ENCODE results near the gene ZDHHC22.

ZDHHC22 gene

GRCh38 chr14:77103951-77104350 lies 37.6 kb downstream of the ZDHHC22 start:
- DNase-seq (ENCODE audit: low spot score) = no peak

- no peak for DNase-seq (ENCODE audit: low spot score)
Observed at GRCh38 chr14:77103475-77103874, 38.1 kb downstream of the ZDHHC22 start.

- no peak for DNase-seq (ENCODE audit: low spot score)
Observed at GRCh38 chr14:77102154-77102553, 39.4 kb downstream of the ZDHHC22 start.

- DNase-seq (ENCODE audit: low spot score) = no peak
Observed at GRCh38 chr14:77100961-77101360, 40.6 kb downstream of the ZDHHC22 start.

- no peak for DNase-seq (ENCODE audit: low spot score)
Observed at GRCh38 chr14:77099425-77100167, 42.0 kb downstream of the ZDHHC22 start.

- peak; percentile 31 for DNase-seq (ENCODE audit: low spot score)
Observed at GRCh38 chr14:77098529-77099353, 42.9 kb downstream of the ZDHHC22 start.

GRCh38 chr14:77097700-77098528 lies 43.7 kb downstream of the ZDHHC22 start, which contains the start of gene CIPC:
CIPC (plus strand) TSS chr14:77098258; CDS start chr14:77105709, 7,451 bp downstream.
- peak; percentile 96 for DNase-seq (ENCODE audit: low spot score)

- no peak for DNase-seq (ENCODE audit: low spot score)
Observed at GRCh38 chr14:77097006-77097699, 44.4 kb downstream of the ZDHHC22 start.

- peak; percentile 64 for DNase-seq (ENCODE audit: low spot score)
Observed at GRCh38 chr14:77094672-77095284, 46.8 kb downstream of the ZDHHC22 start.

- DNase-seq (ENCODE audit: low spot score) = no peak
Observed at GRCh38 chr14:77092676-77093075, 48.9 kb downstream of the ZDHHC22 start.

- DNase-seq (ENCODE audit: low spot score) = no peak
Observed at GRCh38 chr14:77091518-77091917, 50.1 kb downstream of the ZDHHC22 start.

- DNase-seq (ENCODE audit: low spot score) = no peak
Observed at GRCh38 chr14:77088645-77089044, 52.9 kb downstream of the ZDHHC22 start.

GRCh38 chr14:77088219-77088618 lies 53.4 kb downstream of the ZDHHC22 start:
- DNase-seq (ENCODE audit: low spot score) = peak; percentile 77

- DNase-seq (ENCODE audit: low spot score) = no peak
Observed at GRCh38 chr14:77087631-77088030, 54.0 kb downstream of the ZDHHC22 start.

GRCh38 chr14:77086951-77087350 lies 54.6 kb downstream of the ZDHHC22 start:
- no peak for DNase-seq (ENCODE audit: low spot score)

- no peak for DNase-seq (ENCODE audit: low spot score)
Observed at GRCh38 chr14:77086017-77086727, 55.4 kb downstream of the ZDHHC22 start.

GRCh38 chr14:77085538-77085937 lies 56.1 kb downstream of the ZDHHC22 start:
- no peak for DNase-seq (ENCODE audit: low spot score)

- no peak for DNase-seq (ENCODE audit: low spot score)
Observed at GRCh38 chr14:77084985-77085384, 56.6 kb downstream of the ZDHHC22 start.

GRCh38 chr14:77083082-77083481 lies 58.5 kb downstream of the ZDHHC22 start:
- no peak for DNase-seq (ENCODE audit: low spot score)

- DNase-seq (ENCODE audit: low spot score) = no peak
Observed at GRCh38 chr14:77082356-77082755, 59.2 kb downstream of the ZDHHC22 start.
